Adrenal gland (tissue), 5 donors: ENCODE data around the gene DCAF15.

Experiments used
- CTCF ChIP-seq, 6 experiments: fragments of 450-650 bp in 4 of 6; fragments of 200-600 bp in 2 of 6; sonication (generic) in 1 of 6; IDR thresholded peaks; 1 replicate in 5 of 6; 2 replicates in 1 of 6; pipeline versions ENCODE4 v1.5.1 to v1.8.0; 2016 to 2021; ENCODE audit warnings: antibody characterized with exemption in 6 of 6, mild to moderate bottlenecking in 2 of 6, moderate library complexity in 1 of 6
- POLR2A ChIP-seq, 2 donors: fragments of 450-650 bp; IDR thresholded peaks; one replicate each; pipeline ENCODE4 v1.6.1; 2017; ENCODE audit warnings: antibody characterized with exemption in 2 of 2, mild to moderate bottlenecking in 2 of 2, moderate library complexity in 1 of 2
- donor health status: DM: no; HTN: no; CAD: no.

GRCh38 chr19:13984875-13985741 lies 32.8 kb downstream of the DCAF15 start:
- TF ChIP-seq POLR2A (IDR thresholded peaks at IDR 0.05): no peak
- TF ChIP-seq CTCF (IDR thresholded peaks at IDR 0.05): no peak
